ENCODE data around the gene PPP2R2C.

PPP2R2C gene

GRCh38 chr4:6352031-6352692, 120.3 kb downstream of the PPP2R2C start:
- Histone ChIP-seq H3K9me3 (ENCODE audit: control extremely low read depth in 1 of 5, control insufficient read depth in 4 of 5, insufficient read depth in 2 of 5, low read depth in 1 of 5, low read length in 4 of 5) (no peaks in the 10 kb centered on the region), H3K4me3 (ENCODE audit: control insufficient read depth in 1 of 7, extremely low read depth in 1 of 7, insufficient read depth in 4 of 7, low read depth in 2 of 7, low read length in 6 of 7) (no peak overlapping the region), H3K27ac (ENCODE audit: insufficient read depth in 1 of 2, low read depth in 1 of 2, low read length in 2 of 2, poor library complexity in 1 of 2, severe bottlenecking in 2 of 2) (no peak overlapping the region), H3K27me3 (replicated peaks in 2 of 5; ENCODE audit: control insufficient read depth in 4 of 5, insufficient read depth in 5 of 5, low read length in 4 of 5) (peaks cover 0 to 30% (median 0%) of the 10 kb centered on the region in 5 experiments), H3K4me1 (ENCODE audit: control extremely low read depth in 1 of 4, control insufficient read depth in 4 of 4, insufficient read depth in 4 of 4, low read length in 3 of 4) (no peaks in the 10 kb centered on the region), H3K36me3 (ENCODE audit: control insufficient read depth in 4 of 4, insufficient read depth in 4 of 4, low read length in 3 of 4) (no peaks in the 10 kb centered on the region)
- 87% methylated on average over 9 of the region's 13 CpGs for WGBS (ENCODE audit: insufficient coverage)
- CTCF ChIA-PET = no interaction called here
- POLR2A ChIA-PET = no interaction called here
- no peak for DNase-seq

GRCh38 chr4:6351246-6352000, 121.0 kb downstream of the PPP2R2C start:
- 94% methylated on average over 16 of the region's 22 CpGs for WGBS (ENCODE audit: insufficient coverage)
- ChIA-PET POLR2A (no interaction called here), CTCF (no interaction called here)
- H3K36me3 ChIP-seq (ENCODE audit: control insufficient read depth in 4 of 4, insufficient read depth in 4 of 4, low read length in 3 of 4) = no peaks in the 10 kb centered on the region
- H3K27me3 ChIP-seq (replicated peaks in 2 of 5; ENCODE audit: control insufficient read depth in 4 of 5, insufficient read depth in 5 of 5, low read length in 4 of 5) = peaks cover 0 to 33% (median 0%) of the 10 kb centered on the region in 5 experiments
- H3K4me3 ChIP-seq (ENCODE audit: control insufficient read depth in 1 of 7, extremely low read depth in 1 of 7, insufficient read depth in 4 of 7, low read depth in 2 of 7, low read length in 6 of 7) = no peak overlapping the region
- DNase-seq = no peak
- no peaks in the 10 kb centered on the region for H3K4me1 ChIP-seq (ENCODE audit: control extremely low read depth in 1 of 4, control insufficient read depth in 4 of 4, insufficient read depth in 4 of 4, low read length in 3 of 4)
- H3K9me3 ChIP-seq (ENCODE audit: control extremely low read depth in 1 of 5, control insufficient read depth in 4 of 5, insufficient read depth in 2 of 5, low read depth in 1 of 5, low read length in 4 of 5) = no peaks in the 10 kb centered on the region
- no peak overlapping the region for H3K27ac ChIP-seq (ENCODE audit: insufficient read depth in 1 of 2, low read depth in 1 of 2, low read length in 2 of 2, poor library complexity in 1 of 2, severe bottlenecking in 2 of 2)

GRCh38 chr4:6350646-6351045, 121.8 kb downstream of the PPP2R2C start:
- H3K4me1 ChIP-seq (ENCODE audit: control extremely low read depth in 1 of 4, control insufficient read depth in 4 of 4, insufficient read depth in 4 of 4, low read length in 3 of 4) = no peaks in the 10 kb centered on the region
- H3K4me3 ChIP-seq (ENCODE audit: control insufficient read depth in 1 of 7, extremely low read depth in 1 of 7, insufficient read depth in 4 of 7, low read depth in 2 of 7, low read length in 6 of 7) = no peak overlapping the region
- no peaks in the 10 kb centered on the region for H3K36me3 ChIP-seq (ENCODE audit: control insufficient read depth in 4 of 4, insufficient read depth in 4 of 4, low read length in 3 of 4)
- H3K27me3 ChIP-seq (replicated peaks in 2 of 5; ENCODE audit: control insufficient read depth in 4 of 5, insufficient read depth in 5 of 5, low read length in 4 of 5) = peaks cover 0 to 35% (median 0%) of the 10 kb centered on the region in 5 experiments
- POLR2A ChIA-PET = no interaction called here
- H3K27ac ChIP-seq (ENCODE audit: insufficient read depth in 1 of 2, low read depth in 1 of 2, low read length in 2 of 2, poor library complexity in 1 of 2, severe bottlenecking in 2 of 2) = no peak overlapping the region
- peaks cover 0 to 4% (median under 1%) of the 10 kb centered on the region in 5 experiments for H3K9me3 ChIP-seq (ENCODE audit: control extremely low read depth in 1 of 5, control insufficient read depth in 4 of 5, insufficient read depth in 2 of 5, low read depth in 1 of 5, low read length in 4 of 5)
- CTCF ChIA-PET = no interaction called here
- no peak for DNase-seq
- 88% methylated on average over 4 of the region's 8 CpGs for WGBS (ENCODE audit: insufficient coverage)

GRCh38 chr4:6349896-6350603, 122.4 kb downstream of the PPP2R2C start:
- Histone ChIP-seq H3K36me3 (ENCODE audit: control insufficient read depth in 4 of 4, insufficient read depth in 4 of 4, low read length in 3 of 4) (no peaks in the 10 kb centered on the region), H3K4me3 (ENCODE audit: control insufficient read depth in 1 of 7, extremely low read depth in 1 of 7, insufficient read depth in 4 of 7, low read depth in 2 of 7, low read length in 6 of 7) (peak overlapping the region in 1 of 7 experiments; percentile 7), H3K27me3 (replicated peaks in 2 of 5; ENCODE audit: control insufficient read depth in 4 of 5, insufficient read depth in 5 of 5, low read length in 4 of 5) (peaks cover 0 to 36% (median 0%) of the 10 kb centered on the region in 5 experiments), H3K4me1 (ENCODE audit: control extremely low read depth in 1 of 4, control insufficient read depth in 4 of 4, insufficient read depth in 4 of 4, low read length in 3 of 4) (no peaks in the 10 kb centered on the region), H3K9me3 (ENCODE audit: control extremely low read depth in 1 of 5, control insufficient read depth in 4 of 5, insufficient read depth in 2 of 5, low read depth in 1 of 5, low read length in 4 of 5) (peaks cover 0 to 10% (median 5%) of the 10 kb centered on the region in 5 experiments), H3K27ac (ENCODE audit: insufficient read depth in 1 of 2, low read depth in 1 of 2, low read length in 2 of 2, poor library complexity in 1 of 2, severe bottlenecking in 2 of 2) (no peak overlapping the region)
- no peak for DNase-seq
- WGBS (ENCODE audit: insufficient coverage) = 86% methylated on average over 13 of the region's 19 CpGs
- ChIA-PET CTCF (interaction anchor here (0.6 to 2.7 kb wide), 2 partner anchors 11 to 101 kb away, joined by 3 to 10 read pairs; no protein-coding TSS in a partner anchor), POLR2A (no interaction called here)

- 84% methylated on average over 3 of the region's 4 CpGs for WGBS (ENCODE audit: insufficient coverage)
- POLR2A ChIA-PET = no interaction called here
- Histone ChIP-seq H3K9me3 (ENCODE audit: control extremely low read depth in 1 of 5, control insufficient read depth in 4 of 5, insufficient read depth in 2 of 5, low read depth in 1 of 5, low read length in 4 of 5) (peaks cover 0 to 10% (median 5%) of the 10 kb centered on the region in 5 experiments), H3K4me1 (ENCODE audit: control extremely low read depth in 1 of 4, control insufficient read depth in 4 of 4, insufficient read depth in 4 of 4, low read length in 3 of 4) (no peaks in the 10 kb centered on the region), H3K27ac (ENCODE audit: insufficient read depth in 1 of 2, low read depth in 1 of 2, low read length in 2 of 2, poor library complexity in 1 of 2, severe bottlenecking in 2 of 2) (no peak overlapping the region), H3K4me3 (ENCODE audit: control insufficient read depth in 1 of 7, extremely low read depth in 1 of 7, insufficient read depth in 4 of 7, low read depth in 2 of 7, low read length in 6 of 7) (no peak overlapping the region), H3K27me3 (replicated peaks in 2 of 5; ENCODE audit: control insufficient read depth in 4 of 5, insufficient read depth in 5 of 5, low read length in 4 of 5) (peaks cover 0 to 34% (median 0%) of the 10 kb centered on the region in 5 experiments), H3K36me3 (ENCODE audit: control insufficient read depth in 4 of 4, insufficient read depth in 4 of 4, low read length in 3 of 4) (no peaks in the 10 kb centered on the region)
- CTCF ChIA-PET = interaction anchor here (1.0 to 2.7 kb wide), 3 partner anchors 17 to 99 kb away, joined by 4 to 10 read pairs (median 6); no protein-coding TSS in a partner anchor
- DNase-seq = no peak
These were observed 124.0 kb downstream of the PPP2R2C start for GRCh38 chr4:6348408-6348807.

GRCh38 chr4:6347511-6348045, 124.8 kb downstream of the PPP2R2C start:
- WGBS (ENCODE audit: insufficient coverage) = 85% methylated on average over 12 of the region's 17 CpGs
- CTCF ChIA-PET = interaction anchor here (1.3 to 2.7 kb wide), 2 partner anchors 84 to 98 kb away, joined by 4 to 10 read pairs; no protein-coding TSS in a partner anchor

More at GRCh38 chr4:6347511-6348045, 124.8 kb downstream of the PPP2R2C start:
- Histone ChIP-seq H3K27ac (ENCODE audit: insufficient read depth in 1 of 2, low read depth in 1 of 2, low read length in 2 of 2, poor library complexity in 1 of 2, severe bottlenecking in 2 of 2) (no peak overlapping the region), H3K9me3 (ENCODE audit: control extremely low read depth in 1 of 5, control insufficient read depth in 4 of 5, insufficient read depth in 2 of 5, low read depth in 1 of 5, low read length in 4 of 5) (peaks cover 0 to 11% (median 5%) of the 10 kb centered on the region in 5 experiments), H3K4me1 (ENCODE audit: control extremely low read depth in 1 of 4, control insufficient read depth in 4 of 4, insufficient read depth in 4 of 4, low read length in 3 of 4) (no peaks in the 10 kb centered on the region), H3K27me3 (replicated peaks in 2 of 5; ENCODE audit: control insufficient read depth in 4 of 5, insufficient read depth in 5 of 5, low read length in 4 of 5) (peaks cover 0 to 36% (median 2%) of the 10 kb centered on the region in 5 experiments), H3K36me3 (ENCODE audit: control insufficient read depth in 4 of 4, insufficient read depth in 4 of 4, low read length in 3 of 4) (no peaks in the 10 kb centered on the region), H3K4me3 (ENCODE audit: control insufficient read depth in 1 of 7, extremely low read depth in 1 of 7, insufficient read depth in 4 of 7, low read depth in 2 of 7, low read length in 6 of 7) (no peak overlapping the region)
- POLR2A ChIA-PET = no interaction called here
- DNase-seq = no peak
